Gastroesophageal sphincter (tissue), 4 donors: ENCODE results near the gene TRIM25. TPM values are rescaled to one million over a fixed set of nuclear protein-coding genes. Genes with fewer than 3 reads are reported as not detected.

Source experiments
- ATAC-seq: fragments of 150-250 bp; one replicate; pipeline ENCODE4 v1.9.1; 2016; ENCODE audit warnings: mild to moderate bottlenecking, moderate library complexity
- H3K27ac ChIP-seq, 4 donors: fragments of 200-600 bp; sonication (generic) in 3 of 4; 1 replicate in 3 of 4; 2 replicates in 1 of 4; pipeline ENCODE4 v1.5.1; 2016 to 2019
- H3K27me3 ChIP-seq: fragments of 200-600 bp; sonication (generic); one replicate; pipeline ENCODE4 v1.5.1; 2019
- H3K36me3 ChIP-seq, 2 donors: fragments of 200-600 bp; sonication (generic); one replicate each; pipeline ENCODE4 v1.5.1; 2019; ENCODE audit warnings: control low read depth in 1 of 2
- H3K4me1 ChIP-seq, 3 donors: fragments of 200-600 bp; sonication (generic); 1 replicate in 2 of 3; 2 replicates in 1 of 3; pipeline ENCODE4 v1.5.1; 2016 to 2019; ENCODE audit warnings: control low read depth in 2 of 3
- H3K4me3 ChIP-seq, 2 donors: fragments of 200-600 bp; sonication (generic); one replicate each; pipeline ENCODE4 v1.5.1; 2019; ENCODE audit warnings: mild to moderate bottlenecking in 1 of 2, moderate library complexity in 1 of 2
- H3K9me3 ChIP-seq, 3 donors: fragments of 200-600 bp; sonication (generic); one replicate each; pipeline ENCODE4 v1.5.1; 2017 to 2019; ENCODE audit warnings: control low read depth in 2 of 3
- EP300 ChIP-seq: sonication (generic); formaldehyde crosslinking; IDR thresholded peaks from one replicate; pipeline ENCODE4 v1.6.1; 2017; ENCODE audit warnings: antibody characterized with exemption, mild to moderate bottlenecking
- POLR2A ChIP-seq, 2 donors: fragments of 450-650 bp; IDR thresholded peaks; one replicate each; pipeline ENCODE4 v1.6.1; 2017; ENCODE audit warnings: antibody characterized with exemption in 2 of 2, mild to moderate bottlenecking in 2 of 2, moderate library complexity in 1 of 2
- POLR2AphosphoS5 ChIP-seq: sonication (generic); formaldehyde crosslinking; IDR thresholded peaks from one replicate; pipeline ENCODE4 v1.6.1; 2017; ENCODE audit warnings: antibody characterized with exemption
- WGBS, 2 donors: methylation state at CpG; one replicate each; pipeline ENCODE4 v1.1.5; 2018; ENCODE audit warnings: low coverage in 1 of 2; 5-methylcytosine and 5-hydroxymethylcytosine counted together
- total RNA-seq, 4 donors: library from RNA; depleted of rRNA; stranded (reverse); fragments of >200 nt; gene quantifications; one replicate each; pipeline ENCODE4 v1.1.0, GENCODE V29; 2016
- TF ChIP-seq, protein P1 (sequence below), 4 experiments: fragments of 200-600 bp in 2 of 4; fragments of 450-650 bp in 2 of 4; sonication (generic) in 1 of 4; IDR thresholded peaks; one replicate each; pipeline ENCODE4 v1.5.1; 2017 to 2019; ENCODE audit warnings: antibody characterized with exemption in 4 of 4, mild to moderate bottlenecking in 2 of 4, moderate library complexity in 2 of 4

The TRIM25 gene
- total RNA-seq, 4 donors from 2014 or later: 10.1 to 36.6 (median 20.6) TPM

DNA sequence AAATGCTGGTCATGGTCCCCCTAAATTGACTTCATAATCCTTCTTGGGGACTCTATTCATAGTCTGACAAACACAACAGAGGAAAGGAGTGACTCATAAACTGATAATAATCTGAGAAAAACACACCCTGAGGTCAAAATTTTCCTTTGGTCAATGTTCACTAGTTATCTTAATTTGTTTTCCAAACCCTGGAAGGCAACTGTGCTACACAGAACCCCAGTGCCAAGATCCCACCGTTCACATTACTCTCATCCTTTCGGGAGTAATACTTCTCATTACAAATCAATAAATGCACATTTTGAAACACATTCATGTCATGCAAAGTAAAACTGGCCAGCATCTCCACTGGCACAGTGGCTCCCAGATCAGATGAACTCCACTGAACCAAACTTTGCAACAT is 23.8 kb upstream of the TRIM25 start:
- H3K4me3 ChIP-seq: no peak overlapping the region
- H3K27me3 ChIP-seq: no peaks in the 10 kb centered on the region
- H3K27ac ChIP-seq: peak overlapping the region in 2 of 4 donors; percentile 16 to 46
- WGBS, 2 donors: 63 to 68% methylated on average over 2 of the region's 2 CpGs
- H3K9me3 ChIP-seq: no peaks in the 10 kb centered on the region
- ATAC-seq: no peak
- TF ChIP-seq EP300: no peak
- peaks cover 0 to 100% of the 10 kb centered on the region in 2 donors for H3K36me3 ChIP-seq
- H3K4me1 ChIP-seq: no peaks in the 10 kb centered on the region

DNA sequence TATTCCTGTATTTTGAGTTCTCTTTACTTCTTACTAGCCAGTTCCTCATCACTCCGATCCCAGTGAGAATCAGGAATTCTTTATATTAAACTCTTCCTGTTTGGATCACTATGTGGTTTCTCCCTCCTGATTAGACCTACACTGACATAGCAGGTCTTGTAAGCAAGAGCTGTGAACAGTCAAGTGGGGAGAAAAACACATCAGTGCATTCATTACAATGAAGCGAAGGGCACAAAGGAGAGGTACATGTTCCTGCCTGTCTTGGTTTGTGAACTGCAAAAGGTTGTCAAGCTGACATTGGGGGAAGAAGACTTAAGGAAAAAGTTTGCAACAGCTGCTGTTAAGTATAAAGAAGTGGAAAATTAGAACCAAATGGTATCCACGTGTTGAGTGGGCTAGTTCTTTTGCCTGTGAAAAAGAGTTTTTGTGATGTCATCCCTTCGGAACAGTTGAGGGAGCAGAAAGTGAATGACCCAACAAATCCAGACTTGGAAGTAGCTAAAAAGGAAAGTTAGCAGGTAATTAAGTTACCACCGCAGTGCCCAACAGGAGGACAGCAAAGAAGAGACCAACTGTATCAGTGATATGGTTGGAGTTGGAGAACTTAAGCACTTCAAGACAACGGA is 23.0 kb upstream of the TRIM25 start:
- no peaks in the 10 kb centered on the region for H3K9me3 ChIP-seq
- TF ChIP-seq EP300: no peak
- TF ChIP-seq, protein P1, sequence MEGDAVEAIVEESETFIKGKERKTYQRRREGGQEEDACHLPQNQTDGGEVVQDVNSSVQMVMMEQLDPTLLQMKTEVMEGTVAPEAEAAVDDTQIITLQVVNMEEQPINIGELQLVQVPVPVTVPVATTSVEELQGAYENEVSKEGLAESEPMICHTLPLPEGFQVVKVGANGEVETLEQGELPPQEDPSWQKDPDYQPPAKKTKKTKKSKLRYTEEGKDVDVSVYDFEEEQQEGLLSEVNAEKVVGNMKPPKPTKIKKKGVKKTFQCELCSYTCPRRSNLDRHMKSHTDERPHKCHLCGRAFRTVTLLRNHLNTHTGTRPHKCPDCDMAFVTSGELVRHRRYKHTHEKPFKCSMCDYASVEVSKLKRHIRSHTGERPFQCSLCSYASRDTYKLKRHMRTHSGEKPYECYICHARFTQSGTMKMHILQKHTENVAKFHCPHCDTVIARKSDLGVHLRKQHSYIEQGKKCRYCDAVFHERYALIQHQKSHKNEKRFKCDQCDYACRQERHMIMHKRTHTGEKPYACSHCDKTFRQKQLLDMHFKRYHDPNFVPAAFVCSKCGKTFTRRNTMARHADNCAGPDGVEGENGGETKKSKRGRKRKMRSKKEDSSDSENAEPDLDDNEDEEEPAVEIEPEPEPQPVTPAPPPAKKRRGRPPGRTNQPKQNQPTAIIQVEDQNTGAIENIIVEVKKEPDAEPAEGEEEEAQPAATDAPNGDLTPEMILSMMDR (IDR thresholded peaks at IDR 0.05): no peak
- no peak for TF ChIP-seq POLR2A (IDR thresholded peaks at IDR 0.05)
- no peak for TF ChIP-seq POLR2AphosphoS5
- H3K27me3 ChIP-seq: no peaks in the 10 kb centered on the region
- H3K4me1 ChIP-seq: no peaks in the 10 kb centered on the region
- no peak for ATAC-seq
- H3K4me3 ChIP-seq: no peak overlapping the region
- H3K36me3 ChIP-seq: peaks cover 0 to 91% of the 10 kb centered on the region in 2 donors
- WGBS, 2 donors: 74 to 76% methylated on average over 4 to 6 of the region's 6 CpGs
- H3K27ac ChIP-seq: peak overlapping the region in 2 of 4 donors; percentile 16 to 32

DNA sequence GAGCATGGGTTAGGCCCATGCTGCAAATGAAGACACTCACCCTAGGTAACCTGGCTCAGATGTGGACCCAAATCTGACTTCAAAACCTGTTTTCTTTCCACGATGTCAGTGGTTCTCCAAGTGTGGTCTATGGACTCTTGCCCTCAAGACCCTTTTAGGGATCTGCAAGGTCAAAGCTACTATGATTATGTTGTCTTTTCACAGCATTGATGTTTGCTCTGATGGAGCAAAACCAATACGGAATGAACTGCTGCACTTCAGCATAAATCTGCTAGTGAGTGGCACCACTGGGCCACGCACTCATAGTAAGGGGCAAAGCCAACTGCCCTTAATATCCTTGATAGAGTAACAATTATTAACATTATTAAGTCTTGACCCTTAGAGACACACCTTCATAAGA is 21.6 kb upstream of the TRIM25 start:
- WGBS, 2 donors: 89 to 100% methylated on average over 1 to 3 of the region's 3 CpGs
- no peaks in the 10 kb centered on the region for H3K27me3 ChIP-seq
- no peak overlapping the region for H3K27ac ChIP-seq
- no peak overlapping the region for H3K4me3 ChIP-seq
- H3K9me3 ChIP-seq: no peaks in the 10 kb centered on the region
- no peaks in the 10 kb centered on the region for H3K4me1 ChIP-seq
- ATAC-seq: no peak
- TF ChIP-seq, protein P1 (IDR thresholded peaks at IDR 0.05): no peak
- TF ChIP-seq EP300 (no peak), POLR2A (IDR thresholded peaks at IDR 0.05) (no peak), POLR2AphosphoS5 (no peak)
- peaks cover 0 to 78% of the 10 kb centered on the region in 2 donors for H3K36me3 ChIP-seq

DNA sequence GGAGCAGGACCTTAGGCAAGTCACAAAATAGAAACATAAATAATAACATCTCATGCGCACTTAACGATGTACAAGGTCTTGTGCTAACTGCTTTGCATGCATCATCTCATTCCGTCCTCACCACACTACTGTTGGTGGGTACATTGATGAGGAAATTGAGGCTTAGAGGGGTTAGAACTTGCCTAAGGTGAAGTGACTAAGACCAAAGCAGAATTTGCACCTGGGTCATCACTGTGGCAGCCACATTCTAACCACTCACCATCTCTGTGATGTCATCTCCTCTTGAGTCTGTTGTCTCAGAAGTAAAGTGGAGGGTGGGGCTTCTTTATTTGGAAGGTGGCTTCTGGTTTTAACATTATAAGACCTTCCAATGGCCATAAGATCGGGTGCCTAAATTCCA is 20.4 kb upstream of the TRIM25 start:
- ATAC-seq: no peak
- 88 to 100% methylated on average over 1 to 4 of the region's 4 CpGs for WGBS, 2 donors
- no peaks in the 10 kb centered on the region for H3K27me3 ChIP-seq
- peaks cover 0 to 66% of the 10 kb centered on the region in 2 donors for H3K36me3 ChIP-seq
- no peaks in the 10 kb centered on the region for H3K9me3 ChIP-seq
- H3K4me3 ChIP-seq: no peak overlapping the region
- H3K4me1 ChIP-seq: no peaks in the 10 kb centered on the region
- H3K27ac ChIP-seq: no peak overlapping the region
- no peak for TF ChIP-seq EP300

DNA sequence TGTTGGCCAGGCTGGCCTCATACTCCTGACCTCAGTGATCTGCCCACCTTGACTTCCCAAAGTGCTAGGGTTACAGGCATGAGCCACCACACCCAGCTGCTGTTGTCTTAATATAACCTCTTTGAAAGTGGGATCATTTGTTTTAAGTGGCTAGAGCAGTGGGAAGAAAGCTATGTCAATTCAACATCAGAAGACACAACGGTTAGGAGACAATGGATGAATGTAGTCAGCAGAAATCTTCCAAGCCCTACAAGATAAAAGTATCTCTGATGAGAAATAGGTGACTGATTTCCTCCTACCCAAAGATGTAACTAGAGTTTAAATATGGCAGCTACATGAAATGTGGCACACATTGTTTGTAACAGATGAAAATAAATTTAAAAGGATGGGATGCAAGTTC is 20.0 kb upstream of the TRIM25 start:
- H3K36me3 ChIP-seq: peaks cover 0 to 62% of the 10 kb centered on the region in 2 donors
- TF ChIP-seq POLR2A (IDR thresholded peaks at IDR 0.05) (no peak), EP300 (no peak), POLR2AphosphoS5 (no peak)
- TF ChIP-seq, protein P1 (IDR thresholded peaks at IDR 0.05): no peak
- no peaks in the 10 kb centered on the region for H3K27me3 ChIP-seq
- H3K4me3 ChIP-seq: no peak overlapping the region
- no peaks in the 10 kb centered on the region for H3K4me1 ChIP-seq
- no peak for ATAC-seq
- no peaks in the 10 kb centered on the region for H3K9me3 ChIP-seq
- 100% methylated on average over 1 of the region's 1 CpG for WGBS, 2 donors
- H3K27ac ChIP-seq: no peak overlapping the region

DNA sequence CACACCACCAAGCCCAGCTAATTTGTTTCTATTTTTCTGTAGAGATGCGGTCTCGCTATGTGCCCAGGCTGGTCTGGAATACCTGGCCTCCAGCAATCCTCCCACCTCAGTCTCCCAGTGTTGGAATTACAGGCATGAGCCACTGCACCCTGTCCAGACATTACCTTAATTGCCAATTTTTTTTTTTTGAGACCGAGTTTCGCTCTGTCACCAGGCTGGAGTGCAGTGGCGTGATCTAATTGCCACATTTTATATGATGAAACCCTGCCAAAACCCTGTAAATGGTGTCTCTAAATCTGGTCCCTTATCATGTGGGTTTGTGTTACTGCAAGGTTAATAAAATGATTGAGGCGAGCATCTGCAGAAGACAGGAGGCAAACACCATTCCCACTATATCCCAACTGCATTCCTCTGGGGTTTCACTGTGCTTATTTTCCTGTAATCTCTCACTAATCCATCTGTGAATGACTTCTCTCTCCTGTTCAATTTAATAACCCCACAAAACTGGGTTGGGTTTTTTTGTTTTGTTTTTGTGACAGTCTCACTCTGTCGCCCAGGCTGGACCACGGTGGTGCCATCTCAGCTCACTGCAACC is 19.4 kb upstream of the TRIM25 start:
- Histone ChIP-seq H3K36me3 (peaks cover 0 to 56% of the 10 kb centered on the region in 2 donors), H3K9me3 (no peaks in the 10 kb centered on the region), H3K4me1 (no peaks in the 10 kb centered on the region), H3K27ac (no peak overlapping the region), H3K27me3 (no peaks in the 10 kb centered on the region), H3K4me3 (no peak overlapping the region)
- no peak for ATAC-seq
- TF ChIP-seq, protein P1 (IDR thresholded peaks at IDR 0.05): no peak
- TF ChIP-seq POLR2A (IDR thresholded peaks at IDR 0.05) (no peak), POLR2AphosphoS5 (no peak), EP300 (no peak)
- 97 to 100% methylated on average over 5 to 8 of the region's 8 CpGs for WGBS, 2 donors
